CD14-positive monocyte (primary cell): ENCODE results near the gene HOXD8. TPM values are rescaled to one million over a fixed set of nuclear protein-coding genes. Genes with fewer than 3 reads are reported as not detected.

Experiments
- DNase-seq, 3 donors: peaks; one replicate each; pipeline ENCODE4 v3.0.0-alpha.2; 2011 to 2022
- H2AFZ ChIP-seq: 2 replicates; pipeline ENCODE4 v1.6.0; 2012; ENCODE audit warnings: mild to moderate bottlenecking, low read depth, low read length, inconsistent platforms; ENCODE audit not compliant: insufficient read depth, poor library complexity, severe bottlenecking
- H3K27ac ChIP-seq, 2 donors: 1 replicate in 1 of 2; 2 replicates in 1 of 2; pipeline ENCODE4 v1.5.1; 2012 to 2013; ENCODE audit warnings: low read length in 2 of 2, control low read depth in 1 of 2, inconsistent platforms in 1 of 2, low read depth in 1 of 2, mild to moderate bottlenecking in 1 of 2
- H3K27me3 ChIP-seq, 2 donors: one replicate each; pipeline versions ENCODE4 v1.6.0 to v1.6.1; 2011 to 2013; ENCODE audit warnings: low read length in 2 of 2; ENCODE audit not compliant: control insufficient read depth in 2 of 2, insufficient read depth in 2 of 2
- H3K36me3 ChIP-seq, 2 donors: replicated peaks in 1 of 2; 1 replicate in 1 of 2; 2 replicates in 1 of 2; pipeline versions ENCODE4 v1.5.1 to v1.6.1; 2012 to 2013; ENCODE audit warnings: low read length in 2 of 2, control low read depth in 1 of 2, inconsistent platforms in 1 of 2, mild to moderate bottlenecking in 1 of 2; ENCODE audit not compliant: insufficient read depth in 2 of 2, control insufficient read depth in 1 of 2
- H3K4me1 ChIP-seq, 2 donors: 1 replicate in 1 of 2; 2 replicates in 1 of 2; pipeline versions ENCODE4 v1.5.1 to v1.6.1; 2012 to 2013; ENCODE audit warnings: low read length in 2 of 2, control low read depth in 1 of 2, inconsistent platforms in 1 of 2, mild to moderate bottlenecking in 1 of 2, moderate library complexity in 1 of 2; ENCODE audit not compliant: insufficient read depth in 2 of 2, control insufficient read depth in 1 of 2
- H3K4me2 ChIP-seq: replicated peaks from 2 replicates; pipeline ENCODE3; 2012; ENCODE audit warnings: low read length, moderate library complexity, mild to moderate bottlenecking; ENCODE audit not compliant: poor library complexity, severe bottlenecking; ENCODE audit errors: extremely low read depth
- H3K4me3 ChIP-seq, 3 experiments: fragments of 200-600 bp in 1 of 3; sonication (generic) in 1 of 3; replicated peaks in 1 of 3; 1 replicate in 2 of 3; 2 replicates in 1 of 3; pipeline ENCODE4 v1.5.1; 2011 to 2013; ENCODE audit warnings: low read length in 3 of 3, mild to moderate bottlenecking in 3 of 3, control low read depth in 2 of 3, low read depth in 2 of 3, inconsistent platforms in 1 of 3, moderate library complexity in 1 of 3
- H3K79me2 ChIP-seq: 2 replicates; pipeline ENCODE4 v1.6.0; 2012; ENCODE audit warnings: mild to moderate bottlenecking, control low read depth, inconsistent platforms, low read length, moderate library complexity; ENCODE audit not compliant: insufficient read depth
- H3K9ac ChIP-seq: 2 replicates; pipeline ENCODE4 v1.6.0; 2017; ENCODE audit warnings: low read length, mild to moderate bottlenecking; ENCODE audit not compliant: insufficient read depth, poor library complexity, severe bottlenecking
- H3K9me3 ChIP-seq, 2 donors: replicated peaks in 1 of 2; 1 replicate in 1 of 2; 2 replicates in 1 of 2; pipeline versions ENCODE4 v1.5.1 to v1.6.1; 2012 to 2013; ENCODE audit warnings: low read length in 2 of 2, control low read depth in 1 of 2; ENCODE audit not compliant: control insufficient read depth in 1 of 2, insufficient read depth in 1 of 2
- H4K20me1 ChIP-seq: 2 replicates; pipeline ENCODE4 v1.6.0; 2012; ENCODE audit warnings: mild to moderate bottlenecking, low read length, control low read depth, moderate library complexity; ENCODE audit not compliant: insufficient read depth
- H3K27ac Mint-ChIP-seq, 7 donors: one replicate each; pipeline ENCODE4 v1.8.0; 2020; ENCODE audit warnings: mild to moderate bottlenecking in 7 of 7, mixed read lengths in 7 of 7, moderate library complexity in 6 of 7, inconsistent platforms in 2 of 7
- H3K27me3 Mint-ChIP-seq, 3 donors: one replicate each; pipeline ENCODE4 v1.8.0; 2021 to 2022; ENCODE audit warnings: low read depth in 3 of 3, mild to moderate bottlenecking in 3 of 3, mixed read lengths in 3 of 3, moderate library complexity in 3 of 3, inconsistent platforms in 1 of 3
- H3K36me3 Mint-ChIP-seq, 2 donors: one replicate each; pipeline ENCODE4 v1.8.0; 2020; ENCODE audit warnings: mixed read lengths in 2 of 2, inconsistent platforms in 1 of 2, mild to moderate bottlenecking in 1 of 2
- H3K4me1 Mint-ChIP-seq: one replicate; pipeline ENCODE4 v1.8.0; 2020; ENCODE audit warnings: mild to moderate bottlenecking, mixed read lengths
- H3K4me3 Mint-ChIP-seq, 2 donors: one replicate each; pipeline ENCODE4 v1.8.0; 2020; ENCODE audit warnings: mild to moderate bottlenecking in 2 of 2, mixed read lengths in 2 of 2, moderate library complexity in 1 of 2
- H3K9me3 Mint-ChIP-seq, 7 donors: one replicate each; pipeline ENCODE4 v1.8.0; 2020 to 2022; ENCODE audit warnings: mixed read lengths in 7 of 7, mild to moderate bottlenecking in 6 of 7, moderate library complexity in 6 of 7, inconsistent platforms in 2 of 7
- CTCF ChIP-seq: fragments of 200-600 bp; IDR thresholded peaks from one replicate; pipeline ENCODE4 v1.8.0; 2022; ENCODE audit warnings: antibody characterized with exemption, mild to moderate bottlenecking
- WGBS: methylation state at CpG from one replicate; pipeline ENCODE4 v1.1.5; 2013; ENCODE audit warnings: missing lambda C conversion rate; ENCODE audit not compliant: insufficient coverage; 5-methylcytosine and 5-hydroxymethylcytosine counted together
- intact Hi-C, 2 donors: fragments of 100-400 bp; cut with micrococcal nuclease; formaldehyde crosslinking; loops; one replicate each; pipeline versions ENCODE4 v1.15.0 to v1.15.1; 2023
- polyA plus RNA-seq, 3 donors: library from polyadenylated mRNA; depleted of rRNA in 1 of 3; unstranded in 2 of 3; stranded (reverse) in 1 of 3; fragments of 300-500 nt in 2 of 3; fragments of >200 nt in 1 of 3; fragmentation: Illumina TruSeq in 2 of 3; gene quantifications; 1 replicate in 2 of 3; 2 replicates in 1 of 3; pipeline ENCODE4 v1.2.3, GENCODE V29; 2012 to 2021

HOXD8 gene
- polyA plus RNA-seq, 3 donors = not detected

GRCh38 chr2:176169181-176169580 lies 39.7 kb downstream of the HOXD8 start:
- Mint-ChIP-seq H3K27ac (no peak overlapping the region), H3K4me3 (peak overlapping the region in 1 of 2 donors; percentile 52), H3K4me1 (no peaks in the 10 kb centered on the region), H3K27me3 (peaks cover 92 to 100% (median 100%) of the 10 kb centered on the region in 3 donors), H3K9me3 (peaks cover 0 to 37% (median 15%) of the 10 kb centered on the region in 7 donors), H3K36me3 (peaks cover 0 to 3% of the 10 kb centered on the region in 2 donors)
- H3K9ac ChIP-seq = no peak overlapping the region
- H3K9me3 ChIP-seq = peaks cover 0 to 43% of the 10 kb centered on the region in 2 donors
- H2AFZ ChIP-seq = no peak overlapping the region
- H3K27me3 ChIP-seq = peaks cover 88 to 100% of the 10 kb centered on the region in 2 donors
- TF ChIP-seq CTCF = no peak
- H3K27ac ChIP-seq = no peak overlapping the region
- H3K79me2 ChIP-seq = no peaks in the 10 kb centered on the region
- H3K4me1 ChIP-seq = no peaks in the 10 kb centered on the region
- H3K4me3 ChIP-seq = no peak overlapping the region
- intact Hi-C loops = no loop called here
- H3K36me3 ChIP-seq = no peaks in the 10 kb centered on the region
- H4K20me1 ChIP-seq = no peaks in the 10 kb centered on the region
- H3K4me2 ChIP-seq = no peak overlapping the region
- 83% methylated on average over 5 of the region's 5 CpGs for WGBS
- no peak for DNase-seq

GRCh38 chr2:176169711-176170110 lies 40.2 kb downstream of the HOXD8 start:
- Histone ChIP-seq H3K4me1 (no peaks in the 10 kb centered on the region), H3K36me3 (no peaks in the 10 kb centered on the region), H3K27me3 (peaks cover 88 to 100% of the 10 kb centered on the region in 2 donors), H2AFZ (no peak overlapping the region), H3K9ac (no peak overlapping the region), H3K4me3 (no peak overlapping the region), H4K20me1 (no peaks in the 10 kb centered on the region), H3K79me2 (no peaks in the 10 kb centered on the region), H3K9me3 (peaks cover 0 to 37% of the 10 kb centered on the region in 2 donors), H3K4me2 (no peak overlapping the region), H3K27ac (no peak overlapping the region)
- H3K27ac Mint-ChIP-seq = no peak overlapping the region
- H3K9me3 Mint-ChIP-seq = peaks cover 0 to 31% (median 10%) of the 10 kb centered on the region in 7 donors
- H3K36me3 Mint-ChIP-seq = no peaks in the 10 kb centered on the region
- peaks cover 92 to 100% (median 100%) of the 10 kb centered on the region in 3 donors for H3K27me3 Mint-ChIP-seq
- H3K4me1 Mint-ChIP-seq = no peaks in the 10 kb centered on the region
- no CpG with 5 or more reads among the region's 2 CpGs for WGBS
- H3K4me3 Mint-ChIP-seq = peak overlapping the region in 1 of 2 donors; percentile 52
- intact Hi-C loops = no loop called here
- no peak for DNase-seq
- TF ChIP-seq CTCF = no peak
